Nephron progenitor cell (in vitro differentiated cells): ENCODE measurements around the gene LRRC17.

ENCODE experiments used
- DNase-seq: peaks from one replicate; pipeline ENCODE4 v3.0.0; 2021
- H3K27ac Mint-ChIP-seq: 2 replicates; pipeline ENCODE4 v1.8.0; 2021; ENCODE audit warnings: mild to moderate bottlenecking, moderate library complexity, mixed read lengths
- H3K27me3 Mint-ChIP-seq: 2 replicates; pipeline ENCODE4 v1.8.0; 2021; ENCODE audit warnings: mild to moderate bottlenecking, low read depth, mixed read lengths; ENCODE audit not compliant: poor library complexity
- H3K36me3 Mint-ChIP-seq: 2 replicates; pipeline ENCODE4 v1.8.0; 2021; ENCODE audit warnings: low read depth, mixed read lengths
- H3K4me1 Mint-ChIP-seq: 2 replicates; pipeline ENCODE4 v1.8.0; 2021; ENCODE audit warnings: mixed read lengths
- H3K4me3 Mint-ChIP-seq: 2 replicates; pipeline ENCODE4 v1.8.0; 2021; ENCODE audit warnings: mild to moderate bottlenecking, moderate library complexity, mixed read lengths
- H3K9me3 Mint-ChIP-seq: 2 replicates; pipeline ENCODE4 v1.8.0; 2021; ENCODE audit warnings: mild to moderate bottlenecking, moderate library complexity, mixed read lengths
- CTCF ChIP-seq: fragments of 200-600 bp; sonication (generic); IDR thresholded peaks from 2 replicates; pipeline ENCODE4 v1.5.0; 2021; ENCODE audit warnings: antibody characterized with exemption

The LRRC17 gene

GRCh38 chr7:102983602-102984001 is 70.8 kb downstream of the LRRC17 start:
- Mint-ChIP-seq H3K9me3 (peaks cover 14% of the 10 kb centered on the region), H3K4me1 (no peaks in the 10 kb centered on the region), H3K27ac (no peak overlapping the region), H3K4me3 (no peak overlapping the region), H3K27me3 (no peaks in the 10 kb centered on the region), H3K36me3 (peaks cover 19% of the 10 kb centered on the region)
- no peak for TF ChIP-seq CTCF
- DNase-seq: no peak

GRCh38 chr7:102985176-102985783 is 72.5 kb downstream of the LRRC17 start:
- Mint-ChIP-seq H3K4me3 (no peak overlapping the region), H3K4me1 (peaks cover 6% of the 10 kb centered on the region), H3K27me3 (no peaks in the 10 kb centered on the region), H3K36me3 (peaks cover 4% of the 10 kb centered on the region), H3K27ac (no peak overlapping the region), H3K9me3 (no peaks in the 10 kb centered on the region)
- TF ChIP-seq CTCF: no peak
- DNase-seq: no peak

GRCh38 chr7:102988088-102988487 is 75.3 kb downstream of the LRRC17 start:
- Mint-ChIP-seq H3K9me3 (no peaks in the 10 kb centered on the region), H3K4me3 (no peak overlapping the region), H3K36me3 (no peaks in the 10 kb centered on the region), H3K4me1 (peaks cover 12% of the 10 kb centered on the region), H3K27ac (no peak overlapping the region), H3K27me3 (no peaks in the 10 kb centered on the region)
- no peak for TF ChIP-seq CTCF
- DNase-seq: no peak

- H3K27me3 Mint-ChIP-seq: no peaks in the 10 kb centered on the region
- peaks cover 17% of the 10 kb centered on the region for H3K4me1 Mint-ChIP-seq
- no peaks in the 10 kb centered on the region for H3K9me3 Mint-ChIP-seq
- no peaks in the 10 kb centered on the region for H3K36me3 Mint-ChIP-seq
- H3K4me3 Mint-ChIP-seq: no peak overlapping the region
- H3K27ac Mint-ChIP-seq: no peak overlapping the region
- DNase-seq: no peak
- no peak for TF ChIP-seq CTCF
These were observed 76.1 kb downstream of the LRRC17 start for GRCh38 chr7:102988631-102989560.

- peaks cover 17% of the 10 kb centered on the region for H3K4me1 Mint-ChIP-seq
- TF ChIP-seq CTCF: no peak
- no peaks in the 10 kb centered on the region for H3K36me3 Mint-ChIP-seq
- no peak overlapping the region for H3K4me3 Mint-ChIP-seq
- H3K9me3 Mint-ChIP-seq: no peaks in the 10 kb centered on the region
- no peak for DNase-seq
- no peak overlapping the region for H3K27ac Mint-ChIP-seq
- no peaks in the 10 kb centered on the region for H3K27me3 Mint-ChIP-seq
These were observed 77.8 kb downstream of the LRRC17 start for GRCh38 chr7:102990642-102991041.
